ENCODE measurements around the gene ARID5B.
"Not testable (repeated sequence)": the region's sequence is repeated elsewhere in the genome, so short reads cannot be mapped to it uniquely, and the experiment has no call there.

Gene ARID5B

DNA sequence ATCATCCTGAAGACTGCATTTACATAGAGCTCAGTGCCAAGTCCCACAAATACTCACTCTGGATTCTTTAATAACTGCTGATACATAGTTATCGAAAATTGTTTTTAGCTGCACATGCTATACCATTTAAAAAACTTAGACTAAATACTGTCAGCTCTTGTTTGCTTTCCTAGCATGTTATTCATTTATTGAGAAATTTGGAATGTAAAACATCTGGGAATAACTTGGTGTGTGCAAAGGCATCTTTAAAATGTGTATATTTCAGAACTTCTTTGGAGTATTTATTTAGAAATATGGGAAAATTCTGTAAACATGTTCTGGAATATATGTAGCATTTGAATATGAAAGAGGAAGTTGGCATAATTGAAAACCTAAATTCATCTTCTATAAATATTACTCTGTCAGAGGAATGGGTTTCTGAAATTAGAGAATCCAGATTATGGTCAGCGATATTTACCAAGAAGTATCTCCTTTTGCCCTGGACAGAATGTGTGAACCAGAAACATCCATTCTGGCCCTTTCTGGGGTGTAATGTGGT is 119.7 kb downstream of the ARID5B start:
- H3K9ac ChIP-seq (ENCODE audit: low read length) = peak overlapping the region; percentile 15
- no peaks in the 10 kb centered on the region for H3K36me3 ChIP-seq (ENCODE audit: control insufficient read depth, insufficient read depth, low read length, severe bottlenecking)
- DNase-seq (ENCODE audit: low read depth) = peak; percentile 37
- H3K27me3 ChIP-seq (replicated peaks; ENCODE audit: control insufficient read depth, insufficient read depth, low read length) = no peaks in the 10 kb centered on the region
- peaks cover 79% of the 10 kb centered on the region for H3K4me1 ChIP-seq (ENCODE audit: control insufficient read depth, insufficient read depth, low read length)
- H3K9me3 ChIP-seq (ENCODE audit: control insufficient read depth, low read length) = peaks cover 8% of the 10 kb centered on the region
- no peak overlapping the region for H3K4me3 ChIP-seq (ENCODE audit: low read length)

DNA sequence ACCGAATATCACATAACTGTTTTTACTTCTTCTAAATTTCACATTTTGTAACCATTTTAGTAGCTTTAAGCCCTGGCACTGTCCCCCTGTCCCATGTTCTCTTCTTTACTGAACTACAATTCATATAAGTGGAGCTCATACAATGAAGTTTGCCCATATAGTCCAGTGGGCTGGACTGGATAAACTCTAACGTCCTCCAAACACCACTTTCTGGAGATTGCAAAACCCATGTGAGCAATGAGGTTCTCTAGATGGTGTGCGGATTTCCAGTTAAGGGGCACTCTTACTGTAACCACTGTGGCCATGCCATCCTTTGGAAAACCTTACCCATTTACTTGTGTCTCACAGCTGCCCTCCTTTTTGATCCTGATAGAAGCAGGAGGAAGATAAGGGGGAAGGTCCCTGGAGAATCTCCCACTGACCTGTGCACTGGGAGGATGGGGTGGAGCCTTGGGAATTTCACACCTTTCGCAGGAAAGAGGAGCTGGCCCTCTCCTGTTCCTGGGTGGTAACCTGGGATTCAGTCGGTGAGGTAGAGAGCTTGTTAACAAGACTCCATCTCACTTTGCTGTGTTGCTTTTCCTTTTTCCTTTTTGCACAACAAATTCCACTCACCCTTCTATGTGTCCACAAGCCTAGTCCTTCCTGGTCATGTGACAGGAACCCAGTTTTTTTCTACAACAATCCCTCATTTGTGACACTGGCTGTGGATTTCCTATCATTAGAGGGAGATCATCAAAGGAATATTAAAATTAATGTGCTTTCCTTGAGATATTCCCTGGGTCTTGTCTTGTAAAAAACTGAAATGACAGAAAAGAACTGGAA is 120.7 kb downstream of the ARID5B start:
- Histone ChIP-seq H3K36me3 (ENCODE audit: control insufficient read depth, insufficient read depth, low read length, severe bottlenecking) (no peaks in the 10 kb centered on the region), H3K27me3 (replicated peaks; ENCODE audit: control insufficient read depth, insufficient read depth, low read length) (no peaks in the 10 kb centered on the region), H3K4me3 (ENCODE audit: low read length) (no peak overlapping the region), H3K4me1 (ENCODE audit: control insufficient read depth, insufficient read depth, low read length) (peaks cover 77% of the 10 kb centered on the region), H3K9ac (ENCODE audit: low read length) (peak overlapping the region; percentile 26), H3K9me3 (ENCODE audit: control insufficient read depth, low read length) (peaks cover 8% of the 10 kb centered on the region)
- no peak for DNase-seq (ENCODE audit: low read depth)

DNA sequence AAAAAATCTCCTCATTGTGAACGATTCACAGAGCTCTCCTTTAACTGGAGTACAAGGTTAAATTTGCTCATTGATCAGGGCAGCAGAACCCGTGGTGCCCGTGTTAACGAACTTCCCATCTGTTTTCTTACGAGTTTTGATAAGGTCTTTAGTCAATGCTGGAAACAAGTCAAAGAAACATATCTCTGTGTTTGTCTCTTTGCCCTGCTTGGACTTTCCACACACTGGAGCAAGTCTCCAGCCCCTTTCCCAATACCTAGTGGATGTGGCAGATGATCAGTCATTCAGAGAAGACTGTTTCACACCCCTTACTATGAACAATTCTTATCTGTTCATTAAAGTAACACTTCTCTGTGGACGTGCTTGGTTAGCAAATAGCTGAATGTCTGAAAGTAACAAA is 121.3 kb downstream of the ARID5B start:
- H3K4me3 ChIP-seq (ENCODE audit: low read length) = no peak overlapping the region
- peak overlapping the region; percentile 26 for H3K9ac ChIP-seq (ENCODE audit: low read length)
- DNase-seq (ENCODE audit: low read depth) = no peak
- H3K27me3 ChIP-seq (replicated peaks; ENCODE audit: control insufficient read depth, insufficient read depth, low read length) = no peaks in the 10 kb centered on the region
- no peaks in the 10 kb centered on the region for H3K36me3 ChIP-seq (ENCODE audit: control insufficient read depth, insufficient read depth, low read length, severe bottlenecking)
- H3K4me1 ChIP-seq (ENCODE audit: control insufficient read depth, insufficient read depth, low read length) = peaks cover 79% of the 10 kb centered on the region
- peaks cover 8% of the 10 kb centered on the region for H3K9me3 ChIP-seq (ENCODE audit: control insufficient read depth, low read length)

DNA sequence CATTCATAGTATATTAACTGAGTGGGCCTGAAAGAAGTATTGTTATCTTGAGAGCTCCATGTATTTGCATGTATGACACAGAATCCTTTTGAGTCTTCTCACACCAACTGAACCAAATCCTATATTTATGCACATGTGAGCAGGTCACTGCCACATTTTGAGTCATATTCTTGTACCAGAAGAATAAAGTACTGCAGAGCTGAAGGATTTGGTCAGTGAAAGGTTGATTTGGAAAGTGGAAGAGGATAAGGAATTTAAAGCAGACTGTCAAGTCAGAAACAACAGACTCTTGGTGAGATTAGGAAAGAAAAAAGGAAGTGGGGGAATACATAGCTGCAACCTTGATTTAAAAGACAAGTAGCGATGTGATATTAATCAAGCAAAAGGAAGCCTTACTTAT is 121.8 kb downstream of the ARID5B start:
- no peak overlapping the region for H3K4me3 ChIP-seq (ENCODE audit: low read length)

DNA sequence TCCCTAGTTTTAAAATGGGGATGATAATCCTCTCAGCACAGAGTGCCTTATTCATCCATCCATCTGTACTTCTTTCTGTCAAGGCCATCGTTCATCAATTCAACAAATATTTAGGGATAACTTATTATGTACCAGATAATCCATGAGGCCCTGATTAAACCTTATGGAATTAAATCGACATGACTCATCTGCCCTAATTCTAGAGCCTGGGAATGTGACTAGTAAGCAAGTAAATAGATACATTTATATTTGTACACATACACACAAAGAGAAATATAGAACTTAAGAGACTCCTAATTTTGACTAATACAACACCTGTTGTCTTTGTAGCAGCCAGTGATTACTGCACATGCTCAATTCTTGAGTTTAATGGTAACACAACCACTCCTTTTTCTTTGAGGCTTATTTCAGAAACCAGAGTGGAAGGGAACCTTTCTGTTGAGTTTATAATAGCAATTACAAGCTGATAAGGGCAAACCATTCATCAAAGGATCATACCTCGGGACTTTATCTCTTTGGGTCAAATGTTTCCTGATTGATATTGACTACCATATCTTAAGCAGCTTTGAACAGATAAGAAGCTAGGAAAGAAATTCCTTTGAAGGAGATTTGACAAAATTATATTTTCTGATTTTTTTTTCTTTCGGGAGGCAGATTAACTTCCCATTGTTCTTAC is 122.7 kb downstream of the ARID5B start:
- Histone ChIP-seq H3K27me3 (replicated peaks; ENCODE audit: control insufficient read depth, insufficient read depth, low read length) (no peaks in the 10 kb centered on the region), H3K4me1 (ENCODE audit: control insufficient read depth, insufficient read depth, low read length) (peaks cover 76% of the 10 kb centered on the region), H3K9ac (ENCODE audit: low read length) (no peak overlapping the region), H3K9me3 (ENCODE audit: control insufficient read depth, low read length) (peaks cover 8% of the 10 kb centered on the region), H3K4me3 (ENCODE audit: low read length) (no peak overlapping the region), H3K36me3 (ENCODE audit: control insufficient read depth, insufficient read depth, low read length, severe bottlenecking) (no peaks in the 10 kb centered on the region)
- DNase-seq (ENCODE audit: low read depth) = no peak

More for the DNA sequence above, 121.8 kb downstream of the ARID5B start:
- H3K27me3 ChIP-seq (replicated peaks; ENCODE audit: control insufficient read depth, insufficient read depth, low read length) = no peaks in the 10 kb centered on the region
- peaks cover 79% of the 10 kb centered on the region for H3K4me1 ChIP-seq (ENCODE audit: control insufficient read depth, insufficient read depth, low read length)
- H3K36me3 ChIP-seq (ENCODE audit: control insufficient read depth, insufficient read depth, low read length, severe bottlenecking) = no peaks in the 10 kb centered on the region
- DNase-seq (ENCODE audit: low read depth) = no peak
- peaks cover 8% of the 10 kb centered on the region for H3K9me3 ChIP-seq (ENCODE audit: control insufficient read depth, low read length)
- no peak overlapping the region for H3K9ac ChIP-seq (ENCODE audit: low read length)

DNA sequence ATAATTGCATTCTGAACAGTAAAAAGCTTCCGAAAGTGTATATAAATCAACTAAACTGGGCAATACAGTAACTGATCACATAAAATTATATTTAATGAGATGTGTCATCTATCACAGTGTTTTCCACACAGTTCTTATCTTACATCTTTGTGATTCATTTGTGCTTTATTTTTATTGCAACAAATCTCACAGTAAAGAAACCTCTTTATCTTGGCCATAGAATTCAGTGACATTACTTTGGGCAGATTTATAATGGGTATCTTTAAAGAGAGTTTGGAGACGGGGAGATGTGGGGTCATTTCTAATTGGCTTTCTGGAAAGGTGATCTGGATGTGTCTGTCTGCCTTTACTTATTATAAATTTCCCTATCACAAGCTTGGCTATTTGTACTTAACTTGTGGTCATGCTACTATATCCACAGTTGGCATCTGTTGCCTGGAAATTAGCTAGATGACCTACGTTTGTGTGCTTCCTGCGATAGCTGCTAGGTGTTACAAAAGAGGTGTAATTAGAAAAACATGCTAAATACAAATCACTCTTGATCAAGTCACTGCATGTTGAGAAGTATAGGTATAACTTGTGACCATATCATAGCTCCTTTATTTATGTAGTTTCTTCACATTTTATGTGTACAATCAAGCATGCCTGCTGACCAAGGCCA is 123.8 kb downstream of the ARID5B start:
- no peaks in the 10 kb centered on the region for H3K27me3 ChIP-seq (replicated peaks; ENCODE audit: control insufficient read depth, insufficient read depth, low read length)

DNA sequence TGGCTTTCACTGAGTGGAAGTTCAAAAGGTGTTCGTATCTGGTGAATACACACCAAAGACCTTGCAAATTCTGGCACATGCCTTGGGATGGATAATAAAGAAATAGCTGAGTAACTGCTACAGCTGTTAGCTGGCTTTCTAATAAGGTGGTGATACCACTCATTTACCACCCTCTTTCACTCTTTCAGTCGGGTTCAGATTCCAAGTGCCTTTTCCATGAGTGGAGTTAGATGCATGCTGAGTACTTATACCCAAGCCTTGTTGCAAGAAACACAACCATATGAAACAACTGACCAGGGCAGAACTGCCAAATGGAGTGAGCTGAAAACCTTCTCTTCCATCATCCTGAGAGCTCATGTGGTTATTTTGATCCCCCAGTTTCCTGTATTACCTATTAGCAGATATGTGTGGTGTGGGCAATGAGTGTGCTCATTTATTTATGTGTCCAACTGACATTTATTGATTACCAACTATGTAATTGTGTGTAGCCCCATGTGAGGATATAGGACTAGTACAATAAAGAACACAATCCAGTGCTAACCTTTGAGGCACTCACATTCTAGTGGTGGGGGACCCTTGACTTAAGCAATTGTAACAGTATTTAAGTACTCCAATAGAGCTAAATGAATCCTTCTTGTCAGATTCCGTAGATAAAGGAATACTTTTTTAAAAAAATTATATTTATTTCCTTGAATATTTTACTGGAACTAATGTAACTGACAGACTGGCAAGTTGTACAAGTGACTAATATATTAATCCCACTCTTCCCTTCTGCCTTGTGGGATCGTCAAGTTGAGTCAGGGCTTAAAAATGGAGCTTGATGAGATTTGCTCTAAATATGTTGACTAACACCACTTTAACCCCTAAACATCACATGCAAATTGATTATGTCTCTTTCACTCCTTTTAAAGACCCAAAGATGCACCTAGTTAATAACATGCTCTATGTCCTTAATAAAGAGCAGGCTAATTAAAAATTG is 124.7 kb downstream of the ARID5B start:
- peak overlapping the region; percentile 39 for H3K4me3 ChIP-seq (ENCODE audit: low read length)
- H3K36me3 ChIP-seq (ENCODE audit: control insufficient read depth, insufficient read depth, low read length, severe bottlenecking) = no peaks in the 10 kb centered on the region
- H3K9me3 ChIP-seq (ENCODE audit: control insufficient read depth, low read length) = peaks cover 8% of the 10 kb centered on the region
- H3K4me1 ChIP-seq (ENCODE audit: control insufficient read depth, insufficient read depth, low read length) = peaks cover 56% of the 10 kb centered on the region
- H3K9ac ChIP-seq (ENCODE audit: low read length) = peak overlapping the region; percentile 60
- no peak for DNase-seq (ENCODE audit: low read depth)
- no peaks in the 10 kb centered on the region for H3K27me3 ChIP-seq (replicated peaks; ENCODE audit: control insufficient read depth, insufficient read depth, low read length)

More for the DNA sequence above, 123.8 kb downstream of the ARID5B start:
- H3K9me3 ChIP-seq (ENCODE audit: control insufficient read depth, low read length) = peaks cover 8% of the 10 kb centered on the region
- H3K9ac ChIP-seq (ENCODE audit: low read length) = no peak overlapping the region
- no peak overlapping the region for H3K4me3 ChIP-seq (ENCODE audit: low read length)
- peaks cover 65% of the 10 kb centered on the region for H3K4me1 ChIP-seq (ENCODE audit: control insufficient read depth, insufficient read depth, low read length)
- no peak for DNase-seq (ENCODE audit: low read depth)
- no peaks in the 10 kb centered on the region for H3K36me3 ChIP-seq (ENCODE audit: control insufficient read depth, insufficient read depth, low read length, severe bottlenecking)

DNA sequence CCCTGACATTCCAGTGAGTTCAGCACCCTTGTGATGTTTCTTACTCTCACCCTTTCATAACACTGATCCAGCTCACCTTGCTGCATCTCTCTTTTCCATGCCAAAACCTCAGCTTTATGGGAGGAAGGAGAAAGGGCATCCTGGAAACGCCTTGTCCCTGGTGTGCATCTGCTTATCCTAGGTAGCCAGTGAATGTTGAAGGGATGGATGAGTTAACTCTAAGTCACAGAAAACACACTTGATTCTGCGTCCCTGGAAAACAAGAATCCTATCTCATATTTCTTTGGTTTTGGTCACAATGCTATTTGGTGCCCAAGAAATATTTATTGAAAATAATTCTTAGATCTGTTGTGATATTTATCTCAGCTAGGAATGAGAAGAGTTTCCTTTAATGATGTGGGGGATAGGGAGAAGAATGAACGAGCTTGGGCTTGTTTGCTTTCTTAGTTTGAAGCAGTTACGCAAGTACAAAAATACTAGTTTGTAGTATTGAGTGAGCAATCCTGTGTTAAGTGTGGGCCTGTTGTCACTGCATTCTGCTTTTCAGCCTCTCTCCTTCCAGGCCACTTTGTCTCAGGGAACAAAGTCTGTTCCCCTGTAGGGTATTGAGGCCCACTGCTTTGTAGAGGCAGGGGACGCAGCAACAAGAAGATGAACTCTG is 126.5 kb downstream of the ARID5B start:
- Histone ChIP-seq H3K27me3 (replicated peaks; ENCODE audit: control insufficient read depth, insufficient read depth, low read length) (no peaks in the 10 kb centered on the region), H3K36me3 (ENCODE audit: control insufficient read depth, insufficient read depth, low read length, severe bottlenecking) (no peaks in the 10 kb centered on the region), H3K9ac (ENCODE audit: low read length) (peak overlapping the region; percentile 66), H3K9me3 (ENCODE audit: control insufficient read depth, low read length) (peaks cover 8% of the 10 kb centered on the region), H3K4me1 (ENCODE audit: control insufficient read depth, insufficient read depth, low read length) (peaks cover 39% of the 10 kb centered on the region), H3K4me3 (ENCODE audit: low read length) (no peak overlapping the region)
- no peak for DNase-seq (ENCODE audit: low read depth)

DNA sequence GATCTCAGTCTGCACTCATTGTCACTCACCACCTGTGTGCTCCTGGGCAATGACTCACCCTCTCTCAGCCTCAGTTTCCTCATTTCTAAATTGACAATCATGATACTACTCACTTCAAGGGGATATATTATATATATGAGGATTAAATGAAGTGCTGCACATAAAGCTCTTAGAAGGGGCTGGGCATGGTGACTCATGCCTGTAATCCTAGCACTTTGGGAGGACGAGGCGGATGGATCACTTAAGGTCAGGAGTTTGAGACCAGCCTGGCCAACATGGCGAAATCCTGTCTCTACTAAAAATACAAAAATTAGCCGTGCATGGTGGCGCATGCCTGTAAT is 127.0 kb downstream of the ARID5B start:
- H3K9me3 ChIP-seq (ENCODE audit: control insufficient read depth, low read length); H3K9ac ChIP-seq (ENCODE audit: low read length): not testable (repeated sequence)

DNA sequence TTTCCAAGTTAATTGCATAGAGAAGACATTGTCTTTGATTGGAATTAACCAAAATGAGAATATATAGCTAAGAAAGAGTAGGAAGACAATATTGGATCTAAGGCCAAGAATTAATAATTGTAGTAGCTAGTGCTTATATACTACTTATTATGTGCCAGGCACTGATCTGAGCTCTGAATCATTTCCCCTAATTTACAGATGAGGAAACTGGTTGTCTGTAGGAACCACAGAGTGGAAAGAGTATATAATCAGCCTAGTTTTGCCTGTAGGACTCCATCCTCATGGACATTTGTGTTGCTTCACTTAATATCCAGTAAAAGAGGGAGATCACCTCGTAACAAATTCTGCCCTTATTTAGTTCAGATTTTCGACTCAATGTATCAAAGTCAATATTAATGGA is 127.9 kb downstream of the ARID5B start:
- no peak for DNase-seq (ENCODE audit: low read depth)
- peaks cover 36% of the 10 kb centered on the region for H3K4me1 ChIP-seq (ENCODE audit: control insufficient read depth, insufficient read depth, low read length)

More for the DNA sequence above, 127.0 kb downstream of the ARID5B start:
- H3K36me3 ChIP-seq (ENCODE audit: control insufficient read depth, insufficient read depth, low read length, severe bottlenecking); H3K4me3 ChIP-seq (ENCODE audit: low read length); H3K27me3 ChIP-seq (replicated peaks; ENCODE audit: control insufficient read depth, insufficient read depth, low read length); DNase-seq (ENCODE audit: low read depth): not testable (repeated sequence)
- H3K4me1 ChIP-seq (ENCODE audit: control insufficient read depth, insufficient read depth, low read length) = peaks cover 36% of the 10 kb centered on the region

More for the DNA sequence above, 127.9 kb downstream of the ARID5B start:
- Histone ChIP-seq H3K27me3 (replicated peaks; ENCODE audit: control insufficient read depth, insufficient read depth, low read length) (no peaks in the 10 kb centered on the region), H3K9ac (ENCODE audit: low read length) (no peak overlapping the region), H3K9me3 (ENCODE audit: control insufficient read depth, low read length) (no peaks in the 10 kb centered on the region), H3K36me3 (ENCODE audit: control insufficient read depth, insufficient read depth, low read length, severe bottlenecking) (no peaks in the 10 kb centered on the region), H3K4me3 (ENCODE audit: low read length) (no peak overlapping the region)

All from adipocyte (in vitro differentiated cells).